Body of pancreas (tissue), 4 donors: ENCODE measurements around the gene PTH2R.

Experiments used
- CTCF ChIP-seq, 7 experiments: fragments of 450-650 bp in 4 of 7; fragments of 200-600 bp in 3 of 7; sonication (generic) in 3 of 7; IDR thresholded peaks; one replicate each; pipeline ENCODE4 v1.5.1; 2016 to 2019; ENCODE audit warnings: antibody characterized with exemption in 7 of 7
- POLR2A ChIP-seq, 3 donors: fragments of 450-650 bp; IDR thresholded peaks; one replicate each; pipeline ENCODE4 v1.6.1; 2016; ENCODE audit warnings: antibody characterized with exemption in 3 of 3, mild to moderate bottlenecking in 2 of 3

- TF ChIP-seq CTCF (IDR thresholded peaks at IDR 0.05) (no peak), POLR2A (IDR thresholded peaks at IDR 0.05) (no peak)
Measured at GRCh38 chr2:208369091-208369490, 37.5 kb upstream of the PTH2R start.
